Upper lobe of left lung (tissue), 6 donors: Measurements from ENCODE around the gene FADS2. TPM values are rescaled to one million over a fixed set of nuclear protein-coding genes. Genes with fewer than 3 reads are reported as not detected.

Source experiments
- ATAC-seq, 2 donors: fragments of 200-7000 bp; cut with Tn5 transposase; one replicate each; pipeline ENCODE4 v1.9.1; 2022; ENCODE audit warnings: mild to moderate bottlenecking in 2 of 2, moderate library complexity in 2 of 2; ENCODE audit not compliant: low FRiP score in 2 of 2
- DNase-seq, 2 donors: peaks; one replicate each; pipeline ENCODE4 v3.0.0-alpha.2; 2019 to 2020
- H3K27ac ChIP-seq, 4 donors: fragments of 200-600 bp; sonication (generic); one replicate each; pipeline ENCODE4 v1.5.1; 2016 to 2019
- H3K27me3 ChIP-seq, 4 donors: fragments of 200-600 bp; sonication (generic); one replicate each; pipeline ENCODE4 v1.5.1; 2017 to 2019
- H3K36me3 ChIP-seq, 4 donors: fragments of 200-600 bp; sonication (generic); one replicate each; pipeline ENCODE4 v1.5.1; 2016 to 2019
- H3K4me1 ChIP-seq, 4 donors: fragments of 200-600 bp; sonication (generic); one replicate each; pipeline ENCODE4 v1.5.1; 2018 to 2019
- H3K4me3 ChIP-seq, 4 donors: fragments of 200-600 bp; sonication (generic); one replicate each; pipeline ENCODE4 v1.5.1; 2017 to 2019; ENCODE audit warnings: mild to moderate bottlenecking in 2 of 4, moderate library complexity in 1 of 4
- H3K9me3 ChIP-seq, 4 donors: fragments of 200-600 bp; sonication (generic); one replicate each; pipeline ENCODE4 v1.5.1; 2018 to 2019
- EP300 ChIP-seq, 4 donors: sonication (generic); formaldehyde crosslinking; IDR thresholded peaks; one replicate each; pipeline ENCODE4 v1.5.1; 2017; ENCODE audit warnings: antibody characterized with exemption in 4 of 4, control low read depth in 2 of 4
- POLR2A ChIP-seq, 4 donors: fragments of 450-650 bp; IDR thresholded peaks; one replicate each; pipeline ENCODE4 v1.5.1; 2016 to 2017; ENCODE audit warnings: antibody characterized with exemption in 4 of 4, mild to moderate bottlenecking in 2 of 4
- POLR2AphosphoS5 ChIP-seq, 2 donors: sonication (generic); formaldehyde crosslinking; IDR thresholded peaks; one replicate each; pipeline ENCODE4 v1.5.1; 2017; ENCODE audit warnings: antibody characterized with exemption in 2 of 2
- WGBS, 2 donors: methylation state at CpG; one replicate each; pipeline ENCODE4 v1.1.5; 2017 to 2018; 5-methylcytosine and 5-hydroxymethylcytosine counted together
- total RNA-seq, 6 donors: library from RNA; depleted of rRNA in 4 of 6; stranded (reverse); fragments of >200 nt in 4 of 6; gene quantifications; one replicate each; pipeline versions ENCODE4 v1.1.0 to v1.2.1, GENCODE V29; 2016 to 2021
- TF ChIP-seq, protein P1 (sequence below), 6 experiments: fragments of 450-650 bp in 4 of 6; fragments of 200-600 bp in 2 of 6; sonication (generic) in 2 of 6; IDR thresholded peaks; one replicate each; pipeline ENCODE4 v1.5.1; 2016 to 2019; ENCODE audit warnings: antibody characterized with exemption in 6 of 6
- donor health status: DM: no; HTN: no; CAD: no; lungs with moderate emphysema.
- donor health status: DM: no; HTN: yes; CAD: no; lungs with severe emphysema.

FADS2 gene
- total RNA-seq, 6 donors from 2014 or later, result 13.5 to 92.5 (median 50.7) TPM

- H3K27ac ChIP-seq, result no peak overlapping the region
- peaks cover 0 to under 1% (median 0%) of the 10 kb centered on the region in 4 donors for H3K36me3 ChIP-seq
- H3K9me3 ChIP-seq, result no peaks in the 10 kb centered on the region
- TF ChIP-seq, protein P1, sequence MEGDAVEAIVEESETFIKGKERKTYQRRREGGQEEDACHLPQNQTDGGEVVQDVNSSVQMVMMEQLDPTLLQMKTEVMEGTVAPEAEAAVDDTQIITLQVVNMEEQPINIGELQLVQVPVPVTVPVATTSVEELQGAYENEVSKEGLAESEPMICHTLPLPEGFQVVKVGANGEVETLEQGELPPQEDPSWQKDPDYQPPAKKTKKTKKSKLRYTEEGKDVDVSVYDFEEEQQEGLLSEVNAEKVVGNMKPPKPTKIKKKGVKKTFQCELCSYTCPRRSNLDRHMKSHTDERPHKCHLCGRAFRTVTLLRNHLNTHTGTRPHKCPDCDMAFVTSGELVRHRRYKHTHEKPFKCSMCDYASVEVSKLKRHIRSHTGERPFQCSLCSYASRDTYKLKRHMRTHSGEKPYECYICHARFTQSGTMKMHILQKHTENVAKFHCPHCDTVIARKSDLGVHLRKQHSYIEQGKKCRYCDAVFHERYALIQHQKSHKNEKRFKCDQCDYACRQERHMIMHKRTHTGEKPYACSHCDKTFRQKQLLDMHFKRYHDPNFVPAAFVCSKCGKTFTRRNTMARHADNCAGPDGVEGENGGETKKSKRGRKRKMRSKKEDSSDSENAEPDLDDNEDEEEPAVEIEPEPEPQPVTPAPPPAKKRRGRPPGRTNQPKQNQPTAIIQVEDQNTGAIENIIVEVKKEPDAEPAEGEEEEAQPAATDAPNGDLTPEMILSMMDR (IDR thresholded peaks at IDR 0.05), result no peak
- H3K4me1 ChIP-seq, result peaks cover 32 to 48% (median 46%) of the 10 kb centered on the region in 4 donors
- peaks cover 0 to 2% (median 0%) of the 10 kb centered on the region in 4 donors for H3K27me3 ChIP-seq
- WGBS, 2 donors, result 90% methylated on average over 11 of the region's 11 CpGs
- no peak overlapping the region for H3K4me3 ChIP-seq
- ATAC-seq, result no peak
- peak in 1 of 2 donors; percentile 38 for DNase-seq
Observed at GRCh38 chr11:61833471-61833870, 5.4 kb downstream of the FADS2 start.

DNA sequence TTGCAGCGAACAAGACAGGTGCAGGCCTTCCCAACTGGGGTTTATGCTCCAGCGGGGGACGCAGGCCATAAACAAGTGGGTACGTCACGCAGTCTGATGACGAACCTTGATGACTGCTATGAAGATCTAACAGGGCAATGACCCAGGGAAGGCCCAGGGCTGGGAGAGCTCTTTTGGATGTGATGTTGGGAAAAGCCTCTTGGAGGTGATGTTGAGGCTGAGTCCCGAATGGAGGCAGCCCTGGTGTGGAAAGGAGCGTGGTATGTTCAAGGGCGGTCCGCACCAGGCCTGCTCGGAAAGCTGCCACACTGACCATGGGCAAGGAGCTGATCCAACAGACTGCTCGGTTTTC lies 5.8 kb downstream of the FADS2 start:
- ATAC-seq, result no peak
- Histone ChIP-seq H3K36me3 (peaks cover 0 to 4% (median 2%) of the 10 kb centered on the region in 4 donors), H3K27me3 (no peaks in the 10 kb centered on the region), H3K4me3 (no peak overlapping the region), H3K9me3 (no peaks in the 10 kb centered on the region), H3K27ac (peak overlapping the region; percentile 68 to 81 (median 70)), H3K4me1 (peaks cover 28 to 45% (median 42%) of the 10 kb centered on the region in 4 donors)
- DNase-seq, result no peak
- 94 to 96% methylated on average over 8 to 12 of the region's 12 CpGs for WGBS, 2 donors
- TF ChIP-seq POLR2AphosphoS5 (IDR thresholded peaks at IDR 0.05) (no peak), POLR2A (IDR thresholded peaks at IDR 0.05) (no peak), EP300 (IDR thresholded peaks at IDR 0.05) (no peak)
- TF ChIP-seq, protein P1 (IDR thresholded peaks at IDR 0.05), result no peak

DNA sequence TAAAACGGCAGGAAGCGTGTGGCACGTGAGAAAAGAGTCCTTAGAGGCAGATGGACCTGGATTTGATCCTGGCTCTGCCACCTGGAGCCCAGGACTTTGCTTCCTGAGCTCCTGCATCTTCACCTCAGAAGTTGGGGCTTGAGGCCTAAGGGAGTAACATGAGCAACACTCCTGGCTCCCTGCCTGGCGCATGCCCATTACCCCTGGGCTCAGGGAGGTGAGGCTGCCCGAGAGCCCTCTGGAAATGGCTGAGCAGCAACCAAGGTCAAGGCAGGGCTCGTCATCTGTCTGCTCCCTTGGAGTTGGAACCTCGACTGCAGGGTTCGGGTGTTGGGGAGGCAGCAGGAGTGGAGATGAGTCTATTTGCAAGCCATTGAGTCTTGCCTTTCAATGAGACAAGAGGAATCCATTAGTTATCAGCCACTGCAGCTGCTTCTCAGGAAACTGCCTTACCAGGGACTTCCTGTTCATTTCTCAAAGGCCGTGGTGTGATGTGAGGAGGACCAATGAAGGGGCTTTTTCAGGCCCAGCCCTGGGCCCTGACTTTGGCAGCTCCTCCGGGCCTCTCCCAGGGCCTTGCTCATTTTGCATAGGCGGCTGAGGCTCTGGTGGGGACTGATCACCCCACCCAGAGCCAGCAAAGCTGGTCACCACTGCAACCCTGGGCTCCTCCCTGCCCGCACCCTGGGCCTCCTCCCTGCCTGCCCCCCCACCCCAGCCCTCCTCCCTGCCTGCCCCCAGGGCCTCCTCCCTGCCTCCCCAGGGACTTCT lies 6.4 kb downstream of the FADS2 start:
- H3K27ac ChIP-seq, result peak overlapping the region; percentile 68 to 81 (median 70)
- no peak overlapping the region for H3K4me3 ChIP-seq
- peaks cover 24 to 40% (median 36%) of the 10 kb centered on the region in 4 donors for H3K4me1 ChIP-seq
- no peak for TF ChIP-seq POLR2AphosphoS5 (IDR thresholded peaks at IDR 0.05)
- TF ChIP-seq, protein P1 (IDR thresholded peaks at IDR 0.05), result no peak
- TF ChIP-seq EP300 (IDR thresholded peaks at IDR 0.05), result peak in 1 of 4 donors; percentile 26
- WGBS, 2 donors, result 30 to 45% methylated on average over 4 to 11 of the region's 12 CpGs
- DNase-seq (peak; percentile 36 to 56), ATAC-seq (peak; percentile 64 to 82)
- peaks cover 0 to 6% (median 2%) of the 10 kb centered on the region in 4 donors for H3K36me3 ChIP-seq
- H3K27me3 ChIP-seq, result no peaks in the 10 kb centered on the region
- no peaks in the 10 kb centered on the region for H3K9me3 ChIP-seq

DNA sequence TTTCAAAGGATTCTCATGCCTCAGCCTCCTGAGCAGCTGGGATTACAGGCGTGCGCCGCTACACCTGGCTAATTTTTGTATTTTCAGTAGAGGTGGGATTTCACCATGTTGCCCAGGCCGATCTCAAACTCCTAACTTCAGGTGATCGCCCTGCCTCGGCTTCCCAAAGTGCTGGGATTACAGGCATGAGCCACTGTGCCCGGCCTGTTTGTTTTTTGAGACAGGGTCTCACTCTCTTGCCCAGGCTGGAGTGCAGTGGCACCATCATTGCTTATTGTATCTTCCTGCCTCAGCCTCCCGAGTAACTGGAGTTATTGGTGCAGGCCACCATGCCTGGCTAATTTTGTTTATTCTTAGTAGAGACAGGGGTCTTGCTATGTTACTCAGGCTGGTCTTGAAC lies 8.1 kb downstream of the FADS2 start:
- no peak for TF ChIP-seq POLR2AphosphoS5 (IDR thresholded peaks at IDR 0.05)
- TF ChIP-seq EP300 (IDR thresholded peaks at IDR 0.05), result no peak
- no peak for TF ChIP-seq POLR2A (IDR thresholded peaks at IDR 0.05)
- TF ChIP-seq, protein P1 (IDR thresholded peaks at IDR 0.05), result no peak
- no peak for DNase-seq
- Histone ChIP-seq H3K36me3 (peaks cover 0 to 20% (median 16%) of the 10 kb centered on the region in 4 donors), H3K4me3 (no peak overlapping the region), H3K27ac (peak overlapping the region in 2 of 4 donors; percentile 21 to 81), H3K9me3 (no peaks in the 10 kb centered on the region), H3K4me1 (peaks cover 16 to 23% (median 19%) of the 10 kb centered on the region in 4 donors), H3K27me3 (no peaks in the 10 kb centered on the region)
- 95 to 99% methylated on average over 8 of the region's 8 CpGs for WGBS, 2 donors
- no peak for ATAC-seq
